AG04449 (cell line): ENCODE measurements around the gene PSENEN.

ENCODE experiments used
- CTCF ChIA-PET: fragments of 350-600 bp; formaldehyde crosslinking; extraction: SDS; loops from one replicate; lab custom pipeline; 2021; ENCODE audit warnings: antibody characterized with exemption; lab: Yijun Ruan, JAX
- POLR2A ChIA-PET: fragments of 400-600, 350-600 bp; formaldehyde crosslinking; extraction: SDS; loops from one replicate; lab custom pipeline; 2020; ENCODE audit warnings: antibody characterized with exemption, inconsistent platforms; lab: Yijun Ruan, JAX
- DNase-seq: peaks from one replicate; pipeline ENCODE4 v3.0.0-alpha.2; 2010; ENCODE audit warnings: low read depth, low spot score
- H3K4me3 ChIP-seq: 2 replicates; pipeline ENCODE4 v1.5.1; 2011; ENCODE audit warnings: low read depth, mild to moderate bottlenecking, control low read depth, low read length
- TF ChIP-seq, protein P1 (sequence below): IDR thresholded peaks from one replicate; pipeline ENCODE4 v1.5.1; 2011; ENCODE audit warnings: mild to moderate bottlenecking, moderate library complexity, low read length, control low read depth, inconsistent platforms; ENCODE audit not compliant: insufficient read depth; ENCODE audit errors: missing control alignments

PSENEN gene

DNA sequence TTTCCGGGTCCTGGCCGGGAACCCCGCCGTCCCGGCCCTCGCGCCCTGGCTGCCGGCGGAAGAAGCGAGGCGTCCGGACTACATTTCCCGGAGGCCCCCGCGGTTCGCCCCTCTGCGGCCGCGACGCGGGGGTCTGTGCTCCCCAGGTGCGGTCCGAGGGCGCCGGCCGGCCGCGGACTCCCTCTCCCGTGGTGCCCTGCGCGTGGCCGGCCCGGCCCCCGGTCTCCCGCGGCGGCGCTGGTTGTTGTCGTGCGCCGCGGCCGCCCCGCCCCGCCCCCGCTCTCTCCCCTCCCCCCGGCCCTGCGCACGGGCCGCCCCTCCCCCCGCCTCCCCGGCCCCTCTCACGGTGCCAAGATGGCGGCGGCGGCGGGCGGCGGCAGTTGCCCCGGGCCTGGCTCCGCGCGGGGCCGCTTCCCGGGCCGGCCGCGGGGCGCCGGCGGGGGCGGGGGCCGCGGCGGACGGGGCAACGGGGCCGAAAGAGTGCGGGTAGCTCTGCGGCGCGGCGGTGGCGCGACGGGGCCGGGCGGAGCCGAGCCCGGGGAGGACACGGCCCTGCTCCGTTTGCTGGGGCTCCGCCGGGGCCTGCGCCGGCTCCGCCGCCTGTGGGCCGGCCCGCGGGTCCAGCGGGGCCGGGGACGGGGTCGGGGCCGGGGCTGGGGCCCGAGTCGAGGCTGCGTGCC is 27.6 kb upstream of the PSENEN start, which contains the start of gene KMT2B:
Gene KMT2B (plus strand): TSS at position 339 of the 680 bp plus-strand sequence. CDS start 16 bp downstream, at position 355.
- DNase-seq: no peak
- peak within 1 kb of the TSS; percentile 87 for H3K4me3 ChIP-seq
- TF ChIP-seq, protein P1, sequence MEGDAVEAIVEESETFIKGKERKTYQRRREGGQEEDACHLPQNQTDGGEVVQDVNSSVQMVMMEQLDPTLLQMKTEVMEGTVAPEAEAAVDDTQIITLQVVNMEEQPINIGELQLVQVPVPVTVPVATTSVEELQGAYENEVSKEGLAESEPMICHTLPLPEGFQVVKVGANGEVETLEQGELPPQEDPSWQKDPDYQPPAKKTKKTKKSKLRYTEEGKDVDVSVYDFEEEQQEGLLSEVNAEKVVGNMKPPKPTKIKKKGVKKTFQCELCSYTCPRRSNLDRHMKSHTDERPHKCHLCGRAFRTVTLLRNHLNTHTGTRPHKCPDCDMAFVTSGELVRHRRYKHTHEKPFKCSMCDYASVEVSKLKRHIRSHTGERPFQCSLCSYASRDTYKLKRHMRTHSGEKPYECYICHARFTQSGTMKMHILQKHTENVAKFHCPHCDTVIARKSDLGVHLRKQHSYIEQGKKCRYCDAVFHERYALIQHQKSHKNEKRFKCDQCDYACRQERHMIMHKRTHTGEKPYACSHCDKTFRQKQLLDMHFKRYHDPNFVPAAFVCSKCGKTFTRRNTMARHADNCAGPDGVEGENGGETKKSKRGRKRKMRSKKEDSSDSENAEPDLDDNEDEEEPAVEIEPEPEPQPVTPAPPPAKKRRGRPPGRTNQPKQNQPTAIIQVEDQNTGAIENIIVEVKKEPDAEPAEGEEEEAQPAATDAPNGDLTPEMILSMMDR: no peak
- POLR2A ChIA-PET: interaction anchor here (1.5 kb wide), 1 partner anchor 23 kb away, joined by 4 read pairs; no protein-coding TSS in a partner anchor
- CTCF ChIA-PET: interaction anchor here (1.1 to 1.8 kb wide), 4 partner anchors 10 to 30 kb away, joined by 3 to 8 read pairs (median 4); no protein-coding TSS in a partner anchor

DNA sequence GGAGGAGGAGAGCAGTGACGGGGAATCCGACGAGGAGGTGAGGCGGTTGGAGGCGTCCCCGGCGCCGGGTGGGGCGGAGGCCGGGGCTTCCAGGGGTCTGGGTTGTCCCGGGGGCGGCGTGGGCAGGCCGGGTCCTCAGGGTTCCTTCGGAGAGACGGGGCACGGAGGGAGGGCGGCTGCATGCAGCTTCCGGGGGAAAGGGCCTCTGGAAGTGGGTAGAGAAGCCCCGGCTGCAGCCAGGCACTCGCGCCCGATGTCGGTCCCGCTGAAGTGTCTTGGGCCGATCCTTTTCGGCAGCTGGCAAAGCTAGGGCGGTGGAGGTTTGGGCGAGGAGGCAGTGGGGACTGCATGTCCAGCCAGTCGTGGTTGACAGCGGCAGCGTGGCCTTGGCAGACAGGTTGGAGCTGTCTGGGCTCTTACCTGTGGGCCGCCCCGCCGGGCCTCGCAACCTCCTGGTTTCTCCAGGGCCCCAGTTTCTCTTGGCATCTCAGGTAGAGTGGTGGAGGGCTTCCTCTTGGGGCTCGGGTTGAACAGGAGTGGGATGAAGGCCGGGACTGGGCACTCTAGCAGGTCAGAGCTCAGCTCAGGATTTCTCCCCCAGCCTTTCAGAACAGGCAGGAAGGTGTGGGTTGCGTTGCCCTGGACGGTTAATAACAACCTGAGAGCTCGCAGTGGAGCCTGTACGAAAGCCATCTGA is 27.0 kb upstream of the PSENEN start:
- peak overlapping the region; percentile 87 for H3K4me3 ChIP-seq
- TF ChIP-seq, protein P1: no peak
- POLR2A ChIA-PET: interaction anchor here (1.5 kb wide), 1 partner anchor 22 kb away, joined by 4 read pairs; no protein-coding TSS in a partner anchor
- CTCF ChIA-PET: interaction anchor here (0.9 to 1.8 kb wide), 5 partner anchors 10 to 166 kb away, joined by 3 to 8 read pairs (median 4); no protein-coding TSS in a partner anchor
- no peak for DNase-seq

DNA sequence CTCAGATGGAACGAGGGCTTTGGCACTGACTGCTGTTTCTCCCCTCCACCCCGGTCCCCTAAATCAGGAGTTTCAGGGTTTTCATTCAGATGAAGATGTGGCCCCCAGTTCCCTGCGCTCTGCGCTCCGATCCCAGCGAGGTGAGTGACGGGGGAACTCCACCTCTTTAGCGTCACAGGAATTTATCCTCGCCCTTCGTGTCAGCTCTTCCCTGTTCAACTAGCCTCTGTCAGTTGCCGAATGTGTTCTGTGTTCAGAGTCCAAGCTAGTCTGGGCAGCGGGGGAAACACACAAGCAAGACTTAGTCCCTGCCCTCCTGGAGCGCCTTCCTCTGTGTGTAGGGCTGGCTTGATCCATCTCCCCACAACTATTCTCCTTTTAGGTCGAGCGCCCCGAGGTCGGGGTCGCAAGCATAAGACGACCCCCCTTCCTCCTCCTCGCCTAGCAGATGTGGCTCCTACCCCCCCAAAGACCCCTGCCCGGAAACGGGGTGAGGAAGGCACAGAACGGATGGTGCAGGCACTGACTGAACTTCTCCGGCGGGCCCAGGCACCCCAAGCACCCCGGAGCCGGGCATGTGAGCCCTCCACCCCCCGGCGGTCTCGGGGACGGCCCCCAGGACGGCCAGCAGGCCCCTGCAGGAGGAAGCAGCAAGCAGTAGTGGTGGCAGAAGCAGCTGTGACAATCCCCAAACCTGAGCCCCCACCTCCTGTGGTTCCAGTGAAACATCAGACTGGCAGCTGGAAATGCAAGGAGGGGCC is 25.9 kb upstream of the PSENEN start:
- no peak for DNase-seq
- ChIA-PET POLR2A (interaction anchor here (1.5 kb wide), 1 partner anchor 21 kb away, joined by 4 read pairs; no protein-coding TSS in a partner anchor), CTCF (interaction anchor here (0.9 to 1.8 kb wide), 7 partner anchors 8 to 212 kb away, joined by 3 to 8 read pairs (median 3); no protein-coding TSS in a partner anchor)
- TF ChIP-seq, protein P1: no peak
- peak overlapping the region; percentile 87 for H3K4me3 ChIP-seq

DNA sequence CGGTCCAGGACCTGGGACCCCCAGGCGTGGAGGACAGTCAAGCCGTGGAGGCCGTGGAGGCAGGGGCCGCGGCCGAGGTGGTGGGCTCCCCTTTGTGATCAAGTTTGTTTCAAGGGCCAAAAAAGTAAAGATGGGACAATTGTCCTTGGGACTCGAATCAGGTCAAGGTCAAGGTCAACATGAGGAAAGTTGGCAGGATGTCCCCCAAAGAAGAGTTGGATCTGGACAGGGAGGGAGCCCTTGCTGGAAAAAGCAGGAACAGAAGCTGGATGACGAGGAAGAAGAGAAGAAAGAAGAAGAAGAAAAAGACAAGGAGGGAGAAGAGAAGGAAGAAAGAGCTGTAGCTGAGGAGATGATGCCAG is 25.3 kb upstream of the PSENEN start:
- ChIA-PET POLR2A (no interaction called here), CTCF (interaction anchor here (1.2 to 1.4 kb wide), 4 partner anchors 12 to 211 kb away, joined by 3 read pairs; no protein-coding TSS in a partner anchor)
- TF ChIP-seq, protein P1: no peak
- no peak overlapping the region for H3K4me3 ChIP-seq
- no peak for DNase-seq

DNA sequence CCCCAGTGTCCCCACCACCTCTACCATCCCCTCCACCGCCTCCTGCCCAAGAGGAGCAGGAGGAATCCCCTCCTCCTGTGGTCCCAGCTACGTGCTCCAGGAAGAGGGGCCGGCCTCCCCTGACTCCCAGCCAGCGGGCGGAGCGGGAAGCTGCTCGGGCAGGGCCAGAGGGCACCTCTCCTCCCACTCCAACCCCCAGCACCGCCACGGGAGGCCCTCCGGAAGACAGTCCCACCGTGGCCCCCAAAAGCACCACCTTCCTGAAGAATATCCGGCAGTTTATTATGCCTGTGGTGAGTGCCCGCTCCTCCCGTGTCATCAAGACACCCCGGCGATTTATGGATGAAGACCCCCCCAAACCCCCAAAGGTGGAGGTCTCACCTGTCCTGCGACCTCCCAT is 24.8 kb upstream of the PSENEN start:
- no peak overlapping the region for H3K4me3 ChIP-seq
- TF ChIP-seq, protein P1: no peak
- ChIA-PET POLR2A (no interaction called here), CTCF (interaction anchor here (1.3 to 1.4 kb wide), 2 partner anchors 28 to 165 kb away, joined by 3 read pairs; no protein-coding TSS in a partner anchor)
- no peak for DNase-seq
